HepG2 (cell line): Measurements from ENCODE around the gene UAP1L1. TPM values are rescaled to one million over a fixed set of nuclear protein-coding genes. Genes with fewer than 3 reads are reported as not detected.

Experiments
- CAMTA2 ChIP-seq: sonication (generic); formaldehyde crosslinking; IDR thresholded peaks from 2 replicates; pipeline ENCODE4 v1.4.0; 2020; ENCODE audit warnings: mild to moderate bottlenecking, missing genetic modification reagents, borderline replicate concordance
- ETV5 ChIP-seq: IDR thresholded peaks from 2 replicates; pipeline ENCODE4 v1.6.1; 2018; ENCODE audit warnings: missing biosample characterization, missing genetic modification reagents, inconsistent platforms, borderline replicate concordance
- HBP1 ChIP-seq: IDR thresholded peaks from 2 replicates; pipeline ENCODE4 v1.6.1; 2016; ENCODE audit warnings: low read depth, control low read depth
- NFATC3 ChIP-seq: sonication (generic); formaldehyde crosslinking; IDR thresholded peaks from 2 replicates; pipeline ENCODE4 v1.5.1; 2020; ENCODE audit warnings: mild to moderate bottlenecking, missing genetic modification reagents
- POLR2AphosphoS2 ChIP-seq: IDR thresholded peaks from 2 replicates; pipeline ENCODE4 v1.6.1; 2011; ENCODE audit warnings: low read depth, low read length, improper control_type of control experiment
- RBM39 ChIP-seq: fragments of 200-400 bp; formaldehyde crosslinking; IDR thresholded peaks from one replicate; pipeline ENCODE4 v1.6.1; 2018; ENCODE audit warnings: antibody characterized with exemption, mild to moderate bottlenecking, low read depth, low read length; ENCODE audit not compliant: poor library complexity, severe bottlenecking
- RNF2 ChIP-seq: fragments of 450-650 bp; conservative IDR thresholded peaks from 2 replicates; pipeline ENCODE4 v1.6.1; 2016; ENCODE audit warnings: low read depth
- RNF219 ChIP-seq: sonication (generic); formaldehyde crosslinking; IDR thresholded peaks from 2 replicates; pipeline ENCODE4 v1.5.0; 2020; ENCODE audit warnings: mild to moderate bottlenecking, missing genetic modification reagents
- SMARCC2 ChIP-seq: fragments of 450-650 bp; IDR thresholded peaks from 2 replicates; pipeline ENCODE4 v1.6.1; 2017; ENCODE audit warnings: antibody characterized with exemption, mild to moderate bottlenecking
- YEATS2 ChIP-seq: sonication (generic); formaldehyde crosslinking; IDR thresholded peaks from 2 replicates; pipeline ENCODE4 v1.4.0; 2020; ENCODE audit warnings: missing genetic modification reagents, borderline replicate concordance
- ZNF253 ChIP-seq: sonication (generic); formaldehyde crosslinking; IDR thresholded peaks from 2 replicates; pipeline ENCODE4 v1.8.0; 2022; ENCODE audit warnings: mild to moderate bottlenecking, missing genetic modification reagents, borderline replicate concordance
- ZNF468 ChIP-seq: sonication (generic); formaldehyde crosslinking; IDR thresholded peaks from 2 replicates; pipeline ENCODE4 v1.8.0; 2022; ENCODE audit warnings: mild to moderate bottlenecking, moderate library complexity, missing genetic modification reagents
- ZNF552 ChIP-seq: sonication (generic); formaldehyde crosslinking; IDR thresholded peaks from 2 replicates; pipeline ENCODE4 v1.9.0; 2022; ENCODE audit warnings: missing genetic modification reagents, mild to moderate bottlenecking, borderline replicate concordance
- ZNF616 ChIP-seq: sonication (generic); formaldehyde crosslinking; IDR thresholded peaks from 2 replicates; pipeline ENCODE4 v1.5.0; 2020; ENCODE audit warnings: low read depth, mild to moderate bottlenecking, missing genetic modification reagents
- ZNF800 ChIP-seq: sonication (generic); formaldehyde crosslinking; IDR thresholded peaks from 2 replicates; pipeline ENCODE4 v1.4.0; 2020; ENCODE audit warnings: missing genetic modification reagents
- polyA plus RNA-seq, 8 experiments: library from polyadenylated mRNA; depleted of rRNA in 3 of 8; stranded (reverse) in 7 of 8; unstranded in 1 of 8; fragments of >200 nt; fragmentation: Illumina TruSeq in 4 of 8; extraction: Trizol in 4 of 8; gene quantifications; 2 replicates each; pipeline versions ENCODE4 v1.2.1 to v1.2.3, GENCODE V29; 2011 to 2016; ENCODE audit warnings: low read depth in 4 of 8, missing spikeins in 1 of 8, mixed read lengths in 1 of 8; ENCODE audit not compliant: insufficient read depth in 1 of 8
- total RNA-seq, 5 experiments: library from RNA; depleted of rRNA; stranded (reverse); fragments of >200 nt; fragmentation: Illumina TruSeq; extraction: Trizol; gene quantifications; 2 replicates each; pipeline ENCODE4 v1.2.3, GENCODE V29; 2016; ENCODE audit warnings: low read depth in 1 of 5
- TF ChIP-seq, protein P1 (sequence below): sonication (generic); formaldehyde crosslinking; IDR thresholded peaks from 2 replicates; pipeline ENCODE4 v1.5.1; 2020; ENCODE audit warnings: mild to moderate bottlenecking, moderate library complexity, missing genetic modification reagents
- TF ChIP-seq, protein P2 (sequence below): sonication (generic); formaldehyde crosslinking; IDR thresholded peaks from 2 replicates; pipeline ENCODE4 v1.4.0; 2020; ENCODE audit warnings: missing genetic modification reagents
- TF ChIP-seq, protein P3 (sequence below): fragments of 450-650 bp; IDR thresholded peaks from 2 replicates; pipeline ENCODE4 v1.6.1; 2017; ENCODE audit warnings: mild to moderate bottlenecking

Gene UAP1L1
- total and polyA plus RNA-seq, 2 of the 13 experiments (the other 11 are each of a cell fraction or from before 2014, with no cell fraction given), result 5.4 to 6.4 TPM

DNA sequence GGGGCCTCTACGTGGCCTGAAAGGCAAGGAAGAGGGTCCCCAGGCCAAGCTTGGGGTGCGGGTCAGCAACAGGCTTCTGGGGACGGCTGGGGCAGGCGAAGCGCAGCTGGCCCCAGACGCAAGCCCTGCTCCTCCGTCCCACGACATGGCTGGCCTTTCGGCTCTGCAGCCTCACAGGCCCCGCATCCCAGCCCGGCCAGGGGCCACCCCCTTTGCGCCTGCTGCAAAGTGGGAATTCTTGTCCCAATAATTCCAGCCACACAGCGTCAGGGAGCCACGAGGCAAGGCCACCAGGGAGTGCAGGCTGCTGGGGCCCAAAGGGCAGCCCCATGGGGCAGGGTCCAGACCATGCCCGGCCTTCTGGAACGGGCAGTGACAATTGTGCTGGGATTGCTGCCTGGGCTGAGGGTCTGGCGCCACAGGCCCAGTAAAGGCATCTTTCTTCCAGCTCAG lies 22.4 kb upstream of the UAP1L1 start (continued):
- TF ChIP-seq ZNF800 (CRISPR knock-in tag) (0 out of 2 replicates have a peak, but pooled peaks have one; percentile 48), ZNF616 (CRISPR knock-in tag) (no peak), RNF2 (no peak), NFATC3 (CRISPR knock-in tag) (no peak), POLR2AphosphoS2 (no peak), ZNF468 (CRISPR knock-in tag) (no peak), RNF219 (CRISPR knock-in tag) (no peak), ZNF253 (CRISPR knock-in tag) (no peak), YEATS2 (CRISPR knock-in tag) (no peak), ZNF552 (no peak), RBM39 (no peak), CAMTA2 (CRISPR knock-in tag) (no peak), HBP1 (CRISPR knock-in tag) (no peak), SMARCC2 (no peak), ETV5 (CRISPR knock-in tag) (no peak; the same call in 1 of the 2 replicates)
- TF ChIP-seq, protein P1, sequence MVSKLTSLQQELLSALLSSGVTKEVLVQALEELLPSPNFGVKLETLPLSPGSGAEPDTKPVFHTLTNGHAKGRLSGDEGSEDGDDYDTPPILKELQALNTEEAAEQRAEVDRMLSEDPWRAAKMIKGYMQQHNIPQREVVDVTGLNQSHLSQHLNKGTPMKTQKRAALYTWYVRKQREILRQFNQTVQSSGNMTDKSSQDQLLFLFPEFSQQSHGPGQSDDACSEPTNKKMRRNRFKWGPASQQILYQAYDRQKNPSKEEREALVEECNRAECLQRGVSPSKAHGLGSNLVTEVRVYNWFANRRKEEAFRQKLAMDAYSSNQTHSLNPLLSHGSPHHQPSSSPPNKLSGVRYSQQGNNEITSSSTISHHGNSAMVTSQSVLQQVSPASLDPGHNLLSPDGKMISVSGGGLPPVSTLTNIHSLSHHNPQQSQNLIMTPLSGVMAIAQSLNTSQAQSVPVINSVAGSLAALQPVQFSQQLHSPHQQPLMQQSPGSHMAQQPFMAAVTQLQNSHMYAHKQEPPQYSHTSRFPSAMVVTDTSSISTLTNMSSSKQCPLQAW (CRISPR knock-in tag), result no peak
- TF ChIP-seq, protein P2, sequence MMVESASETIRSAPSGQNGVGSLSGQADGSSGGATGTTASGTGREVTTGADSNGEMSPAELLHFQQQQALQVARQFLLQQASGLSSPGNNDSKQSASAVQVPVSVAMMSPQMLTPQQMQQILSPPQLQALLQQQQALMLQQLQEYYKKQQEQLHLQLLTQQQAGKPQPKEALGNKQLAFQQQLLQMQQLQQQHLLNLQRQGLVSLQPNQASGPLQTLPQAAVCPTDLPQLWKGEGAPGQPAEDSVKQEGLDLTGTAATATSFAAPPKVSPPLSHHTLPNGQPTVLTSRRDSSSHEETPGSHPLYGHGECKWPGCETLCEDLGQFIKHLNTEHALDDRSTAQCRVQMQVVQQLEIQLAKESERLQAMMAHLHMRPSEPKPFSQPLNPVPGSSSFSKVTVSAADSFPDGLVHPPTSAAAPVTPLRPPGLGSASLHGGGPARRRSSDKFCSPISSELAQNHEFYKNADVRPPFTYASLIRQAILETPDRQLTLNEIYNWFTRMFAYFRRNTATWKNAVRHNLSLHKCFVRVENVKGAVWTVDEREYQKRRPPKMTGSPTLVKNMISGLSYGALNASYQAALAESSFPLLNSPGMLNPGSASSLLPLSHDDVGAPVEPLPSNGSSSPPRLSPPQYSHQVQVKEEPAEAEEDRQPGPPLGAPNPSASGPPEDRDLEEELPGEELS (CRISPR knock-in tag), result no peak
- TF ChIP-seq, protein P3, sequence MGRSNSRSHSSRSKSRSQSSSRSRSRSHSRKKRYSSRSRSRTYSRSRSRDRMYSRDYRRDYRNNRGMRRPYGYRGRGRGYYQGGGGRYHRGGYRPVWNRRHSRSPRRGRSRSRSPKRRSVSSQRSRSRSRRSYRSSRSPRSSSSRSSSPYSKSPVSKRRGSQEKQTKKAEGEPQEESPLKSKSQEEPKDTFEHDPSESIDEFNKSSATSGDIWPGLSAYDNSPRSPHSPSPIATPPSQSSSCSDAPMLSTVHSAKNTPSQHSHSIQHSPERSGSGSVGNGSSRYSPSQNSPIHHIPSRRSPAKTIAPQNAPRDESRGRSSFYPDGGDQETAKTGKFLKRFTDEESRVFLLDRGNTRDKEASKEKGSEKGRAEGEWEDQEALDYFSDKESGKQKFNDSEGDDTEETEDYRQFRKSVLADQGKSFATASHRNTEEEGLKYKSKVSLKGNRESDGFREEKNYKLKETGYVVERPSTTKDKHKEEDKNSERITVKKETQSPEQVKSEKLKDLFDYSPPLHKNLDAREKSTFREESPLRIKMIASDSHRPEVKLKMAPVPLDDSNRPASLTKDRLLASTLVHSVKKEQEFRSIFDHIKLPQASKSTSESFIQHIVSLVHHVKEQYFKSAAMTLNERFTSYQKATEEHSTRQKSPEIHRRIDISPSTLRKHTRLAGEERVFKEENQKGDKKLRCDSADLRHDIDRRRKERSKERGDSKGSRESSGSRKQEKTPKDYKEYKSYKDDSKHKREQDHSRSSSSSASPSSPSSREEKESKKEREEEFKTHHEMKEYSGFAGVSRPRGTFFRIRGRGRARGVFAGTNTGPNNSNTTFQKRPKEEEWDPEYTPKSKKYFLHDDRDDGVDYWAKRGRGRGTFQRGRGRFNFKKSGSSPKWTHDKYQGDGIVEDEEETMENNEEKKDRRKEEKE, result no peak
